22Rv1 (cell line): ENCODE measurements around the gene SLC29A3.

Experiments used
- H3K27ac ChIP-seq: fragments of 450-650 bp; 2 replicates; pipeline ENCODE4 v1.5.1; 2017
- CTCF ChIP-seq: fragments of 450-650 bp; IDR thresholded peaks from 2 replicates; pipeline ENCODE4 v1.5.1; 2017; ENCODE audit warnings: mild to moderate bottlenecking
- ZFX ChIP-seq: fragments of 450-650 bp; IDR thresholded peaks from 2 replicates; pipeline ENCODE4 v1.6.1; 2017; ENCODE audit warnings: antibody characterized with exemption, borderline replicate concordance

SLC29A3 gene

GRCh38 chr10:71316786-71317160 is 2.3 kb upstream of the SLC29A3 start:
- no peak for TF ChIP-seq CTCF
- TF ChIP-seq ZFX = no peak
- no peak overlapping the region for H3K27ac ChIP-seq

GRCh38 chr10:71317739-71318138 is 1.3 kb upstream of the SLC29A3 start:
- no peak overlapping the region for H3K27ac ChIP-seq
- no peak for TF ChIP-seq ZFX

GRCh38 chr10:71319800-71320392 is 837 bp downstream of the SLC29A3 start:
- peak overlapping the region; percentile 56; the same call in 1 of the 2 replicates for H3K27ac ChIP-seq
- TF ChIP-seq ZFX = no peak
- TF ChIP-seq CTCF = peak; percentile 46

GRCh38 chr10:71320592-71320991 is 1.5 kb downstream of the SLC29A3 start:
- no peak overlapping the region for H3K27ac ChIP-seq
- TF ChIP-seq ZFX (no peak), CTCF (no peak)

GRCh38 chr10:71321386-71321785 is 2.3 kb downstream of the SLC29A3 start:
- no peak overlapping the region for H3K27ac ChIP-seq
- no peak for TF ChIP-seq CTCF
- no peak for TF ChIP-seq ZFX

- TF ChIP-seq CTCF (no peak), ZFX (no peak)
These were observed 4.3 kb downstream of the SLC29A3 start for GRCh38 chr10:71323407-71323806.

GRCh38 chr10:71324743-71325142 is 5.7 kb downstream of the SLC29A3 start:
- no peak overlapping the region for H3K27ac ChIP-seq
- TF ChIP-seq CTCF (no peak), ZFX (no peak)

More at GRCh38 chr10:71323407-71323806, 4.3 kb downstream of the SLC29A3 start:
- no peak overlapping the region for H3K27ac ChIP-seq

- no peak overlapping the region for H3K27ac ChIP-seq
- TF ChIP-seq ZFX (no peak), CTCF (no peak)
These were observed 6.2 kb downstream of the SLC29A3 start for GRCh38 chr10:71325267-71325666.
